ENCODE data around the gene CD7.

DNA sequence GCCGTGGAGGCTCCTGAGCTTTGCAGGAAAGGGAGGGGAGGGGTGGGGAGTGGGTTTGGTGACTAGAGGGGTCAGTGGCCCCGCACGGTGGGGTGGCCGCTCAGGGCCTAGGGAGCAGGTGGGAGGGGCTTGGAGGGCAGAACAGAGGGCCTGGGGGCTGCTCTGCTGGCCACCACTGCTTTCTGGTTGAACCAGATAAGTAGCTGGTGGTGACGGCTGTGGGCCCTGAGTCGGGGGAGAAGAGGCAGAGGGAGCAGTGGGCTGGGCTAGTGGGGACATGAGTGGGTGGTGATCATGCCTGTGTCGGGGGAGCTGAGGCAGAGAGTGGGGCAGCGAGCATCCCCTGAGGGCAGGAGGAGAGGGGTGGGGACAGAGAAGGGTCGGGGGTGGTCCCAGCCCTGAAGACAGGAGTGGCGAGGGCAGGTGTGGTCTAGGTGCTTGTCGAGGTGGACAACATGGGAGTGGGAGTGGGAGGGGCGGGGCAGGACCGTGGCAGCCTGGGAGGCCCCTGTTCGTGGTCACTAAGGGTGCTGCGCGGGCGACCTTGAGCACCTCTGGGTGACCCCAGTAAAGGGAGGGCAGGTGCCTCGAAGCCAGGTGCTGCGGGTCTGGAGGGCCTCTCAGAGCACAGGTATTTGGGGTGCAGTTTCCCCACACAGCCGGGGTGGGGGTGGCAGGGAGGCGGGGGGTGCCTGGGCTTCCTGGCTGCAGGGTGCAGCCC, 6.3 kb upstream of the CD7 start:
- TF ChIP-seq, protein P1, sequence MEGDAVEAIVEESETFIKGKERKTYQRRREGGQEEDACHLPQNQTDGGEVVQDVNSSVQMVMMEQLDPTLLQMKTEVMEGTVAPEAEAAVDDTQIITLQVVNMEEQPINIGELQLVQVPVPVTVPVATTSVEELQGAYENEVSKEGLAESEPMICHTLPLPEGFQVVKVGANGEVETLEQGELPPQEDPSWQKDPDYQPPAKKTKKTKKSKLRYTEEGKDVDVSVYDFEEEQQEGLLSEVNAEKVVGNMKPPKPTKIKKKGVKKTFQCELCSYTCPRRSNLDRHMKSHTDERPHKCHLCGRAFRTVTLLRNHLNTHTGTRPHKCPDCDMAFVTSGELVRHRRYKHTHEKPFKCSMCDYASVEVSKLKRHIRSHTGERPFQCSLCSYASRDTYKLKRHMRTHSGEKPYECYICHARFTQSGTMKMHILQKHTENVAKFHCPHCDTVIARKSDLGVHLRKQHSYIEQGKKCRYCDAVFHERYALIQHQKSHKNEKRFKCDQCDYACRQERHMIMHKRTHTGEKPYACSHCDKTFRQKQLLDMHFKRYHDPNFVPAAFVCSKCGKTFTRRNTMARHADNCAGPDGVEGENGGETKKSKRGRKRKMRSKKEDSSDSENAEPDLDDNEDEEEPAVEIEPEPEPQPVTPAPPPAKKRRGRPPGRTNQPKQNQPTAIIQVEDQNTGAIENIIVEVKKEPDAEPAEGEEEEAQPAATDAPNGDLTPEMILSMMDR (IDR thresholded peaks at IDR 0.05; ENCODE audit: low read depth, low read length) = no peak
- TF ChIP-seq EZH2phosphoT487 (IDR thresholded peaks at IDR 0.05; ENCODE audit: low read depth) = no peak
